B cell (primary cell): ENCODE data around the gene MTERF4. TPM values are rescaled to one million over a fixed set of nuclear protein-coding genes. Genes with fewer than 3 reads are reported as not detected.

Experiments
- ATAC-seq: fragments of 200-7000 bp; cut with Tn5 transposase; one replicate; pipeline ENCODE4 v1.10.0; 2021; ENCODE audit warnings: low read depth, mild to moderate bottlenecking, moderate number of reproducible peaks, moderate library complexity
- CTCF ChIA-PET: fragments of 350-600 bp; sonication (Branson Sonifier 250); formaldehyde crosslinking; loops from one replicate; lab custom pipeline; 2021; ENCODE audit warnings: antibody characterized with exemption, inconsistent platforms; lab: Charles Lee
- POLR2A ChIA-PET: fragments of 350-600 bp; sonication (Branson Sonifier 250); formaldehyde crosslinking; loops from one replicate; lab custom pipeline; 2021; ENCODE audit warnings: antibody characterized with exemption; lab: Charles Lee
- DNase-seq: peaks from one replicate; pipeline ENCODE4 v3.0.0; 2013
- H2AFZ ChIP-seq: 2 replicates; pipeline ENCODE4 v1.6.1; 2012; ENCODE audit warnings: mild to moderate bottlenecking, low read depth, low read length; ENCODE audit not compliant: insufficient read depth, poor library complexity, severe bottlenecking
- H3K27ac ChIP-seq, 2 donors: 1 replicate in 1 of 2; 2 replicates in 1 of 2; pipeline ENCODE4 v1.5.1; 2012 to 2013; ENCODE audit warnings: low read length in 2 of 2, mild to moderate bottlenecking in 2 of 2, moderate library complexity in 1 of 2
- H3K27me3 ChIP-seq, 4 experiments: fragments of 200-600 bp in 1 of 4; sonication (generic) in 1 of 4; replicated peaks in 1 of 4; 1 replicate in 2 of 4; 2 replicates in 2 of 4; pipeline versions ENCODE4 v1.6.1 to v1.7.0; 2013 to 2016; ENCODE audit warnings: low read length in 3 of 4, mild to moderate bottlenecking in 2 of 4, mixed read lengths in 1 of 4, moderate library complexity in 1 of 4; ENCODE audit not compliant: insufficient read depth in 4 of 4, control insufficient read depth in 3 of 4; ENCODE audit errors: control extremely low read depth in 1 of 4
- H3K36me3 ChIP-seq, 2 experiments: replicated peaks in 1 of 2; 1 replicate in 1 of 2; 2 replicates in 1 of 2; pipeline versions ENCODE4 v1.6.1 to v1.7.1; 2013; ENCODE audit warnings: low read length in 1 of 2; ENCODE audit not compliant: insufficient read depth in 2 of 2, control insufficient read depth in 1 of 2; ENCODE audit errors: control extremely low read depth in 1 of 2, extremely low read depth in 1 of 2
- H3K4me1 ChIP-seq, 2 donors: fragments of 200-600 bp in 1 of 2; sonication (generic) in 1 of 2; 1 replicate in 1 of 2; 2 replicates in 1 of 2; pipeline versions ENCODE4 v1.5.1 to v1.6.1; 2013 to 2017; ENCODE audit warnings: low read length in 2 of 2; ENCODE audit not compliant: control insufficient read depth in 2 of 2, insufficient read depth in 2 of 2
- H3K4me2 ChIP-seq: replicated peaks from 2 replicates; pipeline ENCODE3; 2012; ENCODE audit warnings: mild to moderate bottlenecking, low read depth, low read length; ENCODE audit not compliant: poor library complexity, severe bottlenecking
- H3K4me3 ChIP-seq, 5 experiments: fragments of 200-600 bp in 1 of 5; sonication (generic) in 1 of 5; 1 replicate in 3 of 5; 2 replicates in 2 of 5; pipeline versions ENCODE4 v1.5.1 to v1.7.0; 2011 to 2016; ENCODE audit warnings: low read length in 4 of 5, mild to moderate bottlenecking in 4 of 5, low read depth in 2 of 5, control low read depth in 1 of 5, moderate library complexity in 1 of 5; ENCODE audit not compliant: insufficient read depth in 1 of 5; ENCODE audit errors: control extremely low read depth in 1 of 5, extremely low read depth in 1 of 5
- H3K79me2 ChIP-seq: fragments of 200-600 bp; sonication (generic); one replicate; pipeline ENCODE4 v1.6.0; 2016; ENCODE audit warnings: low read length; ENCODE audit not compliant: control insufficient read depth, insufficient read depth
- H3K9ac ChIP-seq: fragments of 200-600 bp; sonication (generic); 2 replicates; pipeline ENCODE4 v1.6.1; 2017; ENCODE audit warnings: mild to moderate bottlenecking, low read length, moderate library complexity
- H3K9me3 ChIP-seq, 3 donors: one replicate each; pipeline versions ENCODE4 v1.6.1 to v1.7.1; 2013; ENCODE audit warnings: low read length in 2 of 3; ENCODE audit not compliant: control insufficient read depth in 2 of 3, insufficient read depth in 1 of 3; ENCODE audit errors: control extremely low read depth in 1 of 3
- H4K20me1 ChIP-seq: 2 replicates; pipeline ENCODE4 v1.6.0; 2012; ENCODE audit warnings: mild to moderate bottlenecking, low read length; ENCODE audit not compliant: insufficient read depth, control insufficient read depth, poor library complexity, severe bottlenecking
- H3K27ac Mint-ChIP-seq: one replicate; pipeline ENCODE4 v1.8.0; 2021; ENCODE audit warnings: mixed read lengths
- H3K27me3 Mint-ChIP-seq: one replicate; pipeline ENCODE4 v1.8.0; 2021; ENCODE audit warnings: mixed read lengths
- H3K4me1 Mint-ChIP-seq: one replicate; pipeline ENCODE4 v1.8.0; 2021; ENCODE audit warnings: mixed read lengths
- H3K4me3 Mint-ChIP-seq: one replicate; pipeline ENCODE4 v1.8.0; 2021; ENCODE audit warnings: mixed read lengths
- H3K9me3 Mint-ChIP-seq: one replicate; pipeline ENCODE4 v1.8.0; 2022; ENCODE audit warnings: mixed read lengths; ENCODE audit not compliant: insufficient read depth
- CTCF ChIP-seq: fragments of 200-600 bp; IDR thresholded peaks from one replicate; pipeline ENCODE4 v1.8.0; 2022; ENCODE audit warnings: antibody characterized with exemption, mild to moderate bottlenecking
- EZH2 ChIP-seq: IDR thresholded peaks from 2 replicates; pipeline ENCODE4 v1.6.1; 2012; ENCODE audit warnings: borderline replicate concordance, low read depth, mild to moderate bottlenecking, moderate library complexity, low read length; ENCODE audit not compliant: insufficient read depth, poor library complexity, severe bottlenecking
- WGBS: methylation state at CpG from one replicate; pipeline ENCODE4 v1.1.5; 2013; ENCODE audit warnings: missing lambda C conversion rate; ENCODE audit not compliant: insufficient coverage; 5-methylcytosine and 5-hydroxymethylcytosine counted together
- intact Hi-C: fragments of 100-400 bp; cut with micrococcal nuclease; formaldehyde crosslinking; loops from one replicate; pipeline ENCODE4 v1.10.0; 2022
- polyA plus RNA-seq: library from polyadenylated mRNA; depleted of rRNA; stranded (reverse); fragments of >200 nt; gene quantifications from 2 replicates; pipeline ENCODE4 v1.2.3, GENCODE V29; 2012
- total RNA-seq, 2 donors: library from RNA; stranded (reverse); fragments of 120-200 nt in 1 of 2; gene quantifications; 1 replicate in 1 of 2; 2 replicates in 1 of 2; pipeline versions ENCODE4 v1.2.3 to v1.2.4, GENCODE V29; 2013 to 2022

The MTERF4 gene
- total and polyA plus RNA-seq, 2 donors (not counting 1 experiment from before 2014, with no cell fraction given), result 88.7 to 153 TPM

DNA sequence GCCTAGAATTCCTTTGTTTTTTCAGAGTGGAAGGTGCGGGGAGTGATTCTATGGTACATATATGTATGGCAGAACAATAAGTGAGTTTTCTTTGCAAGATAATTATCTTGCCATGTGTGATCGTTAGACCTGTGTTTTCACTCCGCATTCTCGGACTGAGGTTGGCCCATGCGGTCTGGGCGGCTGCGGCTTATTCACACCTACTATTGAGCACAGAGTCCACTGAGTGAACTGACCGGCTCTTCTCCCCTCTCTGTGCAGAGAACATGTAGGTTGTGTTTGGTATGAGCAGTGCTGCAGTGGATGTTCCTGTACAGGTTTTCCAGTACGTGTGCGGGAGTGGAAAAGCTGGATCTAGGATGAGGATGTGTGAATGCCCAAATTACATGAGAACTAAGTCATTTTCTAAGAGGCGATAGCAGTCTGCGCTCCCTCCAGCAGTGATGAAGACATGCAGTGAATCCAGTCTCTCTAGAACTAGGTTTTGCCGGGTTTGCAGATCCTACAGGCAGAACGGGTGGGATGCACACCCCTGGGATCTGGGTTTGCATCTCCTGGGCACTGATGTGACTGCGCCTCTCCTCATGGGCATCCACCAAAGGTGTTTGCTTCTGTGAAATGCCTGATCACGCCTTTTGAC is 27.1 kb downstream of the MTERF4 start:
- no peaks in the 10 kb centered on the region for H3K9me3 Mint-ChIP-seq
- Histone ChIP-seq H3K4me1 (no peaks in the 10 kb centered on the region), H3K36me3 (peaks cover 0 to 15% of the 10 kb centered on the region in 2 experiments), H3K4me3 (no peak overlapping the region), H3K79me2 (no peaks in the 10 kb centered on the region), H3K27me3 (no peaks in the 10 kb centered on the region), H2AFZ (no peak overlapping the region), H4K20me1 (no peaks in the 10 kb centered on the region), H3K27ac (no peak overlapping the region), H3K4me2 (no peak overlapping the region), H3K9me3 (no peaks in the 10 kb centered on the region), H3K9ac (no peak overlapping the region)
- peaks cover 5% of the 10 kb centered on the region for H3K4me1 Mint-ChIP-seq
- 98% methylated on average over 15 of the region's 16 CpGs for whole genome bisulfite sequencing
- H3K27ac Mint-ChIP-seq, result no peak overlapping the region
- H3K27me3 Mint-ChIP-seq, result no peaks in the 10 kb centered on the region
- TF ChIP-seq CTCF (no peak), EZH2 (no peak)
- H3K4me3 Mint-ChIP-seq, result no peak overlapping the region
- CTCF ChIA-PET, result no interaction called here
- POLR2A ChIA-PET, result no interaction called here
- DNase-seq, result no peak
- intact Hi-C loops, result loop anchor here (5.0 kb wide), 1 partner anchor 33 kb away; no protein-coding TSS in a partner anchor
- ATAC-seq, result no peak

DNA sequence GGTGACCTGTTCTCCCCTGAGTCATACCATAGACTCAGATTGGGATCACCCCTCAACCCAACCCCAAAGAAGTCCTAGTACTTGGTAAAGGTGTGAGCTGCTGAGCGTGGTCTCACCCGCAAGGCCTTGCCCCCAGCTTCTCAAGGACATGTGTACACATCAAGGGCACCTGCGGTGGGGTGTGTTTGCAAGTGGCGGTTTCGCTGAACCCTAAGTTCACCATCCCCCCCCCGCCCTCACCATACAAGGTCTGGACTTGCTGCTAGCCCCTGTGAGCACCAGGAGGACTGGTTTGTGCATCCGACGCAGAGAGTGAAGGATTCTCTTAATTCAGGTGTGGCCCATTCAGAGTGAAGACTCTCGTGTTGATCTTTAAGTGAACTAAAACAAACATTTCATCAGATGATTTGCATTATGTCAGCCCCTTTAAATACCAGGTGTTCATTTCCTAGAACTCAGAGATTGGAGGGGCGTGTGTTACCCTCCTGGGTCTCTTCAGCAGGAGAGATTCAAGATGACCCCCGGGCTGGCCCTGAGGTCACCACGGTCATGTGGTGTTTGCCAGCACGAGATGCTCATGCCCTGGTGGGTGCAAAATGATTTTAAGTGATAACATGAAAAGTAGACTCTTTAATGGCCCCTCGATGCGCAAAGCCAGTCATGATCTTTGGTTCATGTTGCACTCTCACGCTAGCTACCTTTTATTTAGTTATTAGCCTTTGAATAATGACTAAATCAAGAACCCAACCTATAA is 27.8 kb downstream of the MTERF4 start:
- WGBS, result 97% methylated on average over 7 of the region's 16 CpGs
- CTCF ChIA-PET, result interaction anchor here (0.6 to 2.3 kb wide), 3 partner anchors 14 to 91 kb away, joined by 3 to 7 read pairs (median 3); partner anchors contain the start of gene PASK
- H3K4me1 ChIP-seq, result no peaks in the 10 kb centered on the region

More for the DNA sequence above, 27.8 kb downstream of the MTERF4 start:
- H3K27ac ChIP-seq, result no peak overlapping the region
- H4K20me1 ChIP-seq, result no peaks in the 10 kb centered on the region
- no peaks in the 10 kb centered on the region for H3K9me3 Mint-ChIP-seq
- no peak overlapping the region for H2AFZ ChIP-seq
- H3K79me2 ChIP-seq, result no peaks in the 10 kb centered on the region
- no peaks in the 10 kb centered on the region for H3K27me3 Mint-ChIP-seq
- no peaks in the 10 kb centered on the region for H3K9me3 ChIP-seq
- H3K36me3 ChIP-seq, result peaks cover 0 to 15% of the 10 kb centered on the region in 2 experiments
- H3K9ac ChIP-seq, result no peak overlapping the region
- peaks cover 5% of the 10 kb centered on the region for H3K4me1 Mint-ChIP-seq
- peak overlapping the region; percentile 26 for H3K27ac Mint-ChIP-seq
- DNase-seq (no peak), ATAC-seq (no peak)
- H3K27me3 ChIP-seq, result no peaks in the 10 kb centered on the region
- intact Hi-C loops, result no loop called here
- H3K4me3 Mint-ChIP-seq, result no peak overlapping the region
- POLR2A ChIA-PET, result interaction anchor here (0.5 to 0.8 kb wide), 2 partner anchors 15 to 532 kb away, joined by 3 to 4 read pairs; no protein-coding TSS in a partner anchor
- no peak overlapping the region for H3K4me2 ChIP-seq
- H3K4me3 ChIP-seq, result no peak overlapping the region
- TF ChIP-seq CTCF (no peak), EZH2 (no peak)
